Caco-2 (cell line): ENCODE results near the gene DLEC1. TPM values are rescaled to one million over a fixed set of nuclear protein-coding genes. Genes with fewer than 3 reads are reported as not detected.

Experiments used
- BruUV-seq: library from RNA; stranded (reverse); fragments of 400-500 nt; replicated peaks from 2 replicates; lab custom pipeline; 2021; lab: Mats Ljungman, UMichigan
- CTCF ChIA-PET: fragments of 300-600 bp; sonication (Branson Sonifier 250); formaldehyde crosslinking; loops from one replicate; lab custom pipeline; 2022; ENCODE audit warnings: antibody characterized with exemption; lab: Charles Lee
- POLR2A ChIA-PET: fragments of 300-600 bp; sonication (Branson Sonifier 250); formaldehyde crosslinking; loops from one replicate; lab custom pipeline; 2022; ENCODE audit warnings: antibody characterized with exemption; lab: Charles Lee
- DNase-seq, 2 experiments: peaks; one replicate each; pipeline versions ENCODE4 v3.0.0 to v3.0.0-alpha.2; 2020 to 2022
- H3K27me3 ChIP-seq: replicated peaks from 2 replicates; pipeline ENCODE4 v1.6.0; 2011; ENCODE audit warnings: low read length; ENCODE audit not compliant: control insufficient read depth, insufficient read depth
- H3K36me3 ChIP-seq: 2 replicates; pipeline ENCODE4 v1.5.1; 2011; ENCODE audit warnings: low read length; ENCODE audit not compliant: control insufficient read depth, insufficient read depth
- H3K4me1 ChIP-seq: fragments of 250-450 bp; sonication (Bioruptor Pico); 2 replicates; pipeline ENCODE4 v1.5.1; 2020; ENCODE audit warnings: mild to moderate bottlenecking
- H3K4me3 ChIP-seq: 2 replicates; pipeline ENCODE4 v1.5.1; 2011; ENCODE audit warnings: low read depth, mild to moderate bottlenecking, control low read depth, low read length
- H3K9me3 ChIP-seq: fragments of 250-450 bp; sonication (Bioruptor Pico); 2 replicates; pipeline ENCODE4 v1.5.1; 2020; ENCODE audit warnings: mild to moderate bottlenecking, moderate library complexity
- H3K27ac Mint-ChIP-seq: one replicate; pipeline ENCODE4 v1.8.0; 2022; ENCODE audit warnings: mixed read lengths; ENCODE audit not compliant: unreplicated experiment
- H3K27me3 Mint-ChIP-seq: one replicate; pipeline ENCODE4 v1.8.0; 2022; ENCODE audit warnings: mixed read lengths; ENCODE audit not compliant: insufficient read depth, unreplicated experiment
- H3K36me3 Mint-ChIP-seq: one replicate; pipeline ENCODE4 v1.8.0; 2022; ENCODE audit warnings: mild to moderate bottlenecking, mixed read lengths; ENCODE audit not compliant: insufficient read depth, unreplicated experiment
- H3K4me1 Mint-ChIP-seq: one replicate; pipeline ENCODE4 v1.8.0; 2022; ENCODE audit warnings: low read depth, mixed read lengths; ENCODE audit not compliant: unreplicated experiment
- H3K4me3 Mint-ChIP-seq: one replicate; pipeline ENCODE4 v1.8.0; 2022; ENCODE audit warnings: mild to moderate bottlenecking, moderate library complexity, mixed read lengths; ENCODE audit not compliant: unreplicated experiment
- H3K9me3 Mint-ChIP-seq: one replicate; pipeline ENCODE4 v1.8.0; 2022; ENCODE audit warnings: mixed read lengths; ENCODE audit not compliant: unreplicated experiment
- intact Hi-C: fragments of 100-400 bp; cut with micrococcal nuclease; formaldehyde crosslinking; loops from one replicate; pipeline ENCODE4 v1.10.0; 2022; ENCODE audit not compliant: unreplicated experiment
- total RNA-seq: library from RNA; stranded (reverse); gene quantifications from 2 replicates; pipeline ENCODE4 v1.2.3, GENCODE V29; 2022
- TF ChIP-seq, protein P1 (sequence below), 2 experiments: fragments of 200-600 bp in 1 of 2; IDR thresholded peaks; 1 replicate in 1 of 2; 2 replicates in 1 of 2; pipeline versions ENCODE4 v1.5.1 to v1.8.0; 2011 to 2022; ENCODE audit warnings: antibody characterized with exemption in 1 of 2, control low read depth in 1 of 2, inconsistent platforms in 1 of 2, low read depth in 1 of 2, low read length in 1 of 2, mild to moderate bottlenecking in 1 of 2, moderate library complexity in 1 of 2; ENCODE audit not compliant: insufficient read depth in 1 of 2, severe bottlenecking in 1 of 2, unreplicated experiment in 1 of 2

Gene DLEC1
- total RNA-seq, 1 experiment from 2014 or later: 0.11 TPM

DNA sequence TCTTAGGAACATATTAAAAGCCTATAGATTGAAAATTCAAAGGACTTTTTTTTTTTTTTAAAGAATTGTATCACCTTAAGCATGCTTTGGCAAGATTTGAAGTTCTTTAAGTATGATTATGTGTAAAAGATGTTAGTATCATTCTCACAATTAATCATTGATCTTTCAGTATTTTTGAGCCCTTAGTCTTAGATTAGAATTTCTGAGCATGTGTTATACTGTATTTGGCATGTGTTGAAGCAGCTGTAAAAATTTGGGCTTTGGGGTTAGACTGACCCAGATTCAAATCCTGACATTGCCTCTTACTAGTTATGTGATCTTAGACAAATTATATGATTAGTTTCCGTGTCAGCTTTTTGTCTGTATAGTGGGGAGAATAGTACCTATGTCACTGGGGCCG is 132.6 kb downstream of the DLEC1 start:
- TF ChIP-seq, protein P1, sequence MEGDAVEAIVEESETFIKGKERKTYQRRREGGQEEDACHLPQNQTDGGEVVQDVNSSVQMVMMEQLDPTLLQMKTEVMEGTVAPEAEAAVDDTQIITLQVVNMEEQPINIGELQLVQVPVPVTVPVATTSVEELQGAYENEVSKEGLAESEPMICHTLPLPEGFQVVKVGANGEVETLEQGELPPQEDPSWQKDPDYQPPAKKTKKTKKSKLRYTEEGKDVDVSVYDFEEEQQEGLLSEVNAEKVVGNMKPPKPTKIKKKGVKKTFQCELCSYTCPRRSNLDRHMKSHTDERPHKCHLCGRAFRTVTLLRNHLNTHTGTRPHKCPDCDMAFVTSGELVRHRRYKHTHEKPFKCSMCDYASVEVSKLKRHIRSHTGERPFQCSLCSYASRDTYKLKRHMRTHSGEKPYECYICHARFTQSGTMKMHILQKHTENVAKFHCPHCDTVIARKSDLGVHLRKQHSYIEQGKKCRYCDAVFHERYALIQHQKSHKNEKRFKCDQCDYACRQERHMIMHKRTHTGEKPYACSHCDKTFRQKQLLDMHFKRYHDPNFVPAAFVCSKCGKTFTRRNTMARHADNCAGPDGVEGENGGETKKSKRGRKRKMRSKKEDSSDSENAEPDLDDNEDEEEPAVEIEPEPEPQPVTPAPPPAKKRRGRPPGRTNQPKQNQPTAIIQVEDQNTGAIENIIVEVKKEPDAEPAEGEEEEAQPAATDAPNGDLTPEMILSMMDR (IDR thresholded peaks at IDR 0.05; ENCODE audit: insufficient read depth in 1 of 2, low read depth in 1 of 2, low read length in 1 of 2, severe bottlenecking in 1 of 2, unreplicated experiment in 1 of 2): no peak
- H3K36me3 ChIP-seq: no peaks in the 10 kb centered on the region
- ChIA-PET POLR2A (no interaction called here), CTCF (interaction anchor here (0.5 kb wide), 1 partner anchor 22 kb away, joined by 5 read pairs; no protein-coding TSS in a partner anchor)
- Mint-ChIP-seq H3K27ac (no peak overlapping the region), H3K9me3 (no peaks in the 10 kb centered on the region), H3K4me1 (peaks cover 30% of the 10 kb centered on the region), H3K4me3 (no peak overlapping the region), H3K27me3 (no peaks in the 10 kb centered on the region), H3K36me3 (peaks cover 11% of the 10 kb centered on the region)
- no TSS peak for BruUV-seq
- DNase-seq: no peak
- H3K4me3 ChIP-seq: no peak overlapping the region
- H3K27me3 ChIP-seq: no peaks in the 10 kb centered on the region
- H3K4me1 ChIP-seq: peaks cover 4% of the 10 kb centered on the region
- H3K9me3 ChIP-seq: no peaks in the 10 kb centered on the region
- intact Hi-C loops: no loop called here

Other genes starting within 250 kb of the DLEC1 start
- 56.5 and 60.9 TPM in 2 replicates for gene CTDSPL, start 177.3 kb upstream of the DLEC1 start, total RNA-seq
- 11.7 and 12.2 TPM in 2 replicates for gene VILL, start 48.4 kb upstream of the DLEC1 start, total RNA-seq
- 7.9 and 9.7 TPM in 2 replicates for gene PLCD1, start 9.6 kb upstream of the DLEC1 start, total RNA-seq
- 127 and 139 TPM in 2 replicates for gene ACAA1, start 97.9 kb downstream of the DLEC1 start, total RNA-seq
- 21.2 and 22.3 TPM in 2 replicates for gene MYD88, start 99.5 kb downstream of the DLEC1 start, total RNA-seq
- gene OXSR1, start 126.3 kb downstream of the DLEC1 start, total RNA-seq: 39.2 and 39.3 TPM in 2 replicates
- gene SLC22A13, start 226.6 kb downstream of the DLEC1 start, total RNA-seq: 0.36 and 0.63 TPM in 2 replicates
- 0.14 and 0.23 TPM in 2 replicates for gene SLC22A14, start 243.1 kb downstream of the DLEC1 start, total RNA-seq